HepG2 (cell line): ENCODE data around the gene PGAP3. TPM values are rescaled to one million over a fixed set of nuclear protein-coding genes. Genes with fewer than 3 reads are reported as not detected.

ENCODE experiments used
- HNF4G ChIP-seq, 2 experiments: sonication (generic) in 1 of 2; formaldehyde crosslinking in 1 of 2; IDR thresholded peaks; 2 replicates each; pipeline versions ENCODE4 v1.4.0 to v1.6.1; 2011 to 2020; ENCODE audit warnings: borderline replicate concordance in 2 of 2, low read depth in 2 of 2, mild to moderate bottlenecking in 2 of 2, low read length in 1 of 2, missing genetic modification reagents in 1 of 2, moderate library complexity in 1 of 2
- HNRNPK ChIP-seq: fragments of 200-400 bp; formaldehyde crosslinking; IDR thresholded peaks from 2 replicates; pipeline ENCODE4 v1.6.1; 2018; ENCODE audit warnings: low read length, low read depth, moderate library complexity, mild to moderate bottlenecking; ENCODE audit not compliant: poor library complexity, severe bottlenecking
- MIXL1 ChIP-seq: IDR thresholded peaks from 2 replicates; pipeline ENCODE4 v1.6.1; 2016
- PAF1 ChIP-seq: IDR thresholded peaks from 2 replicates; pipeline ENCODE4 v1.6.1; 2016; ENCODE audit warnings: missing genetic modification reagents, missing compliant biosample characterization
- RCOR2 ChIP-seq: IDR thresholded peaks from 2 replicates; pipeline ENCODE4 v1.6.1; 2016; ENCODE audit warnings: missing biosample characterization, missing genetic modification reagents
- SCMH1 ChIP-seq: sonication (generic); formaldehyde crosslinking; IDR thresholded peaks from 2 replicates; pipeline ENCODE4 v1.9.0; 2021; ENCODE audit warnings: missing genetic modification reagents, mild to moderate bottlenecking, borderline replicate concordance
- SMYD3 ChIP-seq: sonication (generic); formaldehyde crosslinking; IDR thresholded peaks from 2 replicates; pipeline ENCODE4 v1.8.1; 2023; ENCODE audit warnings: mild to moderate bottlenecking, missing genetic modification reagents
- SP140L ChIP-seq: sonication (generic); formaldehyde crosslinking; IDR thresholded peaks from 2 replicates; pipeline ENCODE4 v1.4.0; 2020; ENCODE audit warnings: missing genetic modification reagents, borderline replicate concordance
- TAF15 ChIP-seq: fragments of 200-400 bp; formaldehyde crosslinking; IDR thresholded peaks from one replicate; pipeline ENCODE4 v1.6.1; 2018; ENCODE audit warnings: mild to moderate bottlenecking, low read depth, low read length; ENCODE audit not compliant: poor library complexity, severe bottlenecking
- TCF12 ChIP-seq, 2 experiments: fragments of 450-650 bp in 1 of 2; sonication (generic) in 1 of 2; formaldehyde crosslinking in 1 of 2; IDR thresholded peaks; 2 replicates each; pipeline versions ENCODE4 v1.6.1 to v1.8.0; 2017 to 2022; ENCODE audit warnings: antibody characterized with exemption in 1 of 2, mild to moderate bottlenecking in 1 of 2, missing genetic modification reagents in 1 of 2, moderate library complexity in 1 of 2
- ZBTB42 ChIP-seq: sonication (generic); formaldehyde crosslinking; IDR thresholded peaks from 2 replicates; pipeline ENCODE4 v1.5.0; 2020; ENCODE audit warnings: mild to moderate bottlenecking, missing genetic modification reagents
- ZBTB8A ChIP-seq: sonication (generic); formaldehyde crosslinking; IDR thresholded peaks from 2 replicates; pipeline ENCODE4 v1.4.0; 2020; ENCODE audit warnings: mild to moderate bottlenecking, low read depth, missing genetic modification reagents, borderline replicate concordance
- ZNF550 ChIP-seq: sonication (generic); formaldehyde crosslinking; IDR thresholded peaks from 2 replicates; pipeline ENCODE4 v1.4.0; 2020; ENCODE audit warnings: mild to moderate bottlenecking, missing genetic modification reagents, borderline replicate concordance
- ZSCAN12 ChIP-seq: sonication (generic); formaldehyde crosslinking; IDR thresholded peaks from 2 replicates; pipeline ENCODE4 v1.9.0; 2021; ENCODE audit warnings: mild to moderate bottlenecking, missing genetic modification reagents
- polyA plus RNA-seq, 8 experiments: library from polyadenylated mRNA; depleted of rRNA in 3 of 8; stranded (reverse) in 7 of 8; unstranded in 1 of 8; fragments of >200 nt; fragmentation: Illumina TruSeq in 4 of 8; extraction: Trizol in 4 of 8; gene quantifications; 2 replicates each; pipeline versions ENCODE4 v1.2.1 to v1.2.3, GENCODE V29; 2011 to 2016; ENCODE audit warnings: low read depth in 4 of 8, missing spikeins in 1 of 8, mixed read lengths in 1 of 8; ENCODE audit not compliant: insufficient read depth in 1 of 8
- total RNA-seq, 5 experiments: library from RNA; depleted of rRNA; stranded (reverse); fragments of >200 nt; fragmentation: Illumina TruSeq; extraction: Trizol; gene quantifications; 2 replicates each; pipeline ENCODE4 v1.2.3, GENCODE V29; 2016; ENCODE audit warnings: low read depth in 1 of 5
- TF ChIP-seq, protein P1 (sequence below): sonication (generic); formaldehyde crosslinking; IDR thresholded peaks from 2 replicates; pipeline ENCODE4 v1.8.0; 2022; ENCODE audit warnings: missing genetic modification reagents, mild to moderate bottlenecking, moderate library complexity, borderline replicate concordance
- TF ChIP-seq, protein P2 (sequence below): sonication (generic); formaldehyde crosslinking; IDR thresholded peaks from 2 replicates; pipeline ENCODE4 v1.8.1; 2023; ENCODE audit warnings: mild to moderate bottlenecking, inconsistent platforms, moderate library complexity, missing genetic modification reagents, borderline replicate concordance
- TF ChIP-seq, protein P3 (sequence below): sonication (generic); formaldehyde crosslinking; IDR thresholded peaks from 2 replicates; pipeline ENCODE4 v1.5.1; 2020; ENCODE audit warnings: missing genetic modification reagents, mild to moderate bottlenecking, borderline replicate concordance
- TF ChIP-seq, protein P4 (sequence below): sonication (generic); formaldehyde crosslinking; IDR thresholded peaks from 2 replicates; pipeline ENCODE4 v1.4.0; 2020; ENCODE audit warnings: missing genetic modification reagents
- TF ChIP-seq, protein P5 (sequence below): sonication (generic); formaldehyde crosslinking; IDR thresholded peaks from 2 replicates; pipeline ENCODE4 v1.8.0; 2022; ENCODE audit warnings: mild to moderate bottlenecking, missing genetic modification reagents, borderline replicate concordance

The PGAP3 gene
- total and polyA plus RNA-seq, 2 of the 13 experiments (the other 11 are each of a cell fraction or from before 2014, with no cell fraction given), result 11.9 to 14.6 TPM

DNA sequence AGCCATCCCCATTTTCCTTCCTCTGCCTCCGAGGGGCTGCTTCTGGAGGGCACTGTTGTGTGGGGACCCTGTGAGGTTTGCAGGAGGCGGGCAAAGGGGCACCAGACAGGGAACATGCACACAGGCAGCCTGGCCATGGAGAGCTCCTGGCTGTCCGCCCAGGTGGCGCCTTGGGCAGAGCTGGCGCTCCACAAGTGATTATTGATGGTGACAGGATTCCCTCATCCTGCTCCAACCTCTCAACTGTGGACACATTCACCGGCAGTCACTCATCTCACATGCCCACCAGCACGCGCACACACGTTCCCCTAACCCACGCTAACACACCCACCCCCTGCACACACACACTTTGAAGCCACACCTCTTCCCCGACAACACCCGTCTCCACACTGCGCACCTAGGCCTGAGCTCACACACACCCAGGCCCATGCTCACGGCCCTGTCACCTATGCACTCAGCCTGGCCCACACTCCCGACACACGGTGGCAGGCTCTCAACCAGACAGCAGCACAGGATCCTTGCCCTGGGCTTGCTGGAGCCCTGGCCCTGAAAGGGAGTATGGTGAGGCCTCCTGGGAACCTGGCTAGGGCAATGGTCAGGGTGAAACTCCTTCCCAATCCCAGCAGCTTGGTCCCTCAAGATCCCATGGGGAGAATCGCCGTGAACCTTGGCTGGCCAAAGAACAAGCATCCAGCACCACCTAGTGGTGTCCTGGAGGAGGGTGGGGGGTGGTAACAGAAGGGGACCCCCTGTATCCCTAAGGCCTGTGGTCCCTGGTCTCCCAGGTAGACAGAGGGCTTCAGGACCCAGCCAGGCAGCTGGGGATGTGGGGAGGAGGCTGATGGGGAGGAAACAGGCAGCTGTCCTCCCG lies 16.0 kb downstream of the PGAP3 start (continued):
- TF ChIP-seq, protein P1, sequence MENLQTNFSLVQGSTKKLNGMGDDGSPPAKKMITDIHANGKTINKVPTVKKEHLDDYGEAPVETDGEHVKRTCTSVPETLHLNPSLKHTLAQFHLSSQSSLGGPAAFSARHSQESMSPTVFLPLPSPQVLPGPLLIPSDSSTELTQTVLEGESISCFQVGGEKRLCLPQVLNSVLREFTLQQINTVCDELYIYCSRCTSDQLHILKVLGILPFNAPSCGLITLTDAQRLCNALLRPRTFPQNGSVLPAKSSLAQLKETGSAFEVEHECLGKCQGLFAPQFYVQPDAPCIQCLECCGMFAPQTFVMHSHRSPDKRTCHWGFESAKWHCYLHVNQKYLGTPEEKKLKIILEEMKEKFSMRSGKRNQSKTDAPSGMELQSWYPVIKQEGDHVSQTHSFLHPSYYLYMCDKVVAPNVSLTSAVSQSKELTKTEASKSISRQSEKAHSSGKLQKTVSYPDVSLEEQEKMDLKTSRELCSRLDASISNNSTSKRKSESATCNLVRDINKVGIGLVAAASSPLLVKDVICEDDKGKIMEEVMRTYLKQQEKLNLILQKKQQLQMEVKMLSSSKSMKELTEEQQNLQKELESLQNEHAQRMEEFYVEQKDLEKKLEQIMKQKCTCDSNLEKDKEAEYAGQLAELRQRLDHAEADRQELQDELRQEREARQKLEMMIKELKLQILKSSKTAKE, result peak; percentile 60; the same call in 1 of the 2 replicates
- TF ChIP-seq, protein P2, sequence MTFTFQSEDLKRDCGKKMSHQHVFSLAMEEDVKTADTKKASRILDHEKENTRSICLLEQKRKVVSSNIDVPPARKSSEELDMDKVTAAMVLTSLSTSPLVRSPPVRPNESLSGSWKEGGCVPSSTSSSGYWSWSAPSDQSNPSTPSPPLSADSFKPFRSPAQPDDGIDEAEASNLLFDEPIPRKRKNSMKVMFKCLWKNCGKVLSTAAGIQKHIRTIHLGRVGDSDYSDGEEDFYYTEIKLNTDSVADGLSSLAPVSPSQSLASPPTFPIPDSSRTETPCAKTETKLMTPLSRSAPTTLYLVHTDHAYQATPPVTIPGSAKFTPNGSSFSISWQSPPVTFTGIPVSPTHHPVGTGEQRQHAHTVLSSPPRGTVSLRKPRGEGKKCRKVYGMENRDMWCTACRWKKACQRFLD, result 0 out of 2 replicates have a peak, but pooled peaks have one; percentile 80
- TF ChIP-seq HNF4G (IDR thresholded peaks at IDR 0.05; ENCODE audit: borderline replicate concordance, low read depth, low read length) (no peak), HNF4G (CRISPR knock-in tag; IDR thresholded peaks at IDR 0.05; ENCODE audit: borderline replicate concordance, low read depth) (peak; percentile 29; the same call in 1 of the 2 replicates), ZSCAN12 (CRISPR knock-in tag) (no peak), SP140L (CRISPR knock-in tag) (no peak), RCOR2 (CRISPR knock-in tag) (no peak), ZNF550 (CRISPR knock-in tag) (peak; percentile 68; the same call in 1 of the 2 replicates), SCMH1 (CRISPR knock-in tag) (no peak), TCF12 (IDR thresholded peaks at IDR 0.05) (no peak), TCF12 (CRISPR knock-in tag; IDR thresholded peaks at IDR 0.05) (no peak), ZBTB8A (CRISPR knock-in tag) (no peak), ZBTB42 (CRISPR knock-in tag) (no peak), TAF15 (peak; percentile 49), PAF1 (CRISPR knock-in tag) (no peak), MIXL1 (CRISPR knock-in tag) (no peak), SMYD3 (CRISPR knock-in tag) (no peak), HNRNPK (no peak)
- TF ChIP-seq, protein P3, sequence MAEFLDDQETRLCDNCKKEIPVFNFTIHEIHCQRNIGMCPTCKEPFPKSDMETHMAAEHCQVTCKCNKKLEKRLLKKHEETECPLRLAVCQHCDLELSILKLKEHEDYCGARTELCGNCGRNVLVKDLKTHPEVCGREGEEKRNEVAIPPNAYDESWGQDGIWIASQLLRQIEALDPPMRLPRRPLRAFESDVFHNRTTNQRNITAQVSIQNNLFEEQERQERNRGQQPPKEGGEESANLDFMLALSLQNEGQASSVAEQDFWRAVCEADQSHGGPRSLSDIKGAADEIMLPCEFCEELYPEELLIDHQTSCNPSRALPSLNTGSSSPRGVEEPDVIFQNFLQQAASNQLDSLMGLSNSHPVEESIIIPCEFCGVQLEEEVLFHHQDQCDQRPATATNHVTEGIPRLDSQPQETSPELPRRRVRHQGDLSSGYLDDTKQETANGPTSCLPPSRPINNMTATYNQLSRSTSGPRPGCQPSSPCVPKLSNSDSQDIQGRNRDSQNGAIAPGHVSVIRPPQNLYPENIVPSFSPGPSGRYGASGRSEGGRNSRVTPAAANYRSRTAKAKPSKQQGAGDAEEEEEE (CRISPR knock-in tag), result peak; percentile 91
- TF ChIP-seq, protein P4, sequence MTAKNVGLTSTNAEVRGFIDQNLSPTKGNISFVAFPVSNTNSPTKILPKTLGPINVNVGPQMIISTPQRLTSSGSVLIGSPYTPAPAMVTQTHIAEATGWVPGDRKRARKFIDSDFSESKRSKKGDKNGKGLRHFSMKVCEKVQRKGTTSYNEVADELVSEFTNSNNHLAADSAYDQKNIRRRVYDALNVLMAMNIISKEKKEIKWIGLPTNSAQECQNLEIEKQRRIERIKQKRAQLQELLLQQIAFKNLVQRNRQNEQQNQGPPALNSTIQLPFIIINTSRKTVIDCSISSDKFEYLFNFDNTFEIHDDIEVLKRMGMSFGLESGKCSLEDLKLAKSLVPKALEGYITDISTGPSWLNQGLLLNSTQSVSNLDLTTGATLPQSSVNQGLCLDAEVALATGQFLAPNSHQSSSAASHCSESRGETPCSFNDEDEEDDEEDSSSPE, result no peak; the same call in 1 of the 2 replicates
- TF ChIP-seq, protein P5, sequence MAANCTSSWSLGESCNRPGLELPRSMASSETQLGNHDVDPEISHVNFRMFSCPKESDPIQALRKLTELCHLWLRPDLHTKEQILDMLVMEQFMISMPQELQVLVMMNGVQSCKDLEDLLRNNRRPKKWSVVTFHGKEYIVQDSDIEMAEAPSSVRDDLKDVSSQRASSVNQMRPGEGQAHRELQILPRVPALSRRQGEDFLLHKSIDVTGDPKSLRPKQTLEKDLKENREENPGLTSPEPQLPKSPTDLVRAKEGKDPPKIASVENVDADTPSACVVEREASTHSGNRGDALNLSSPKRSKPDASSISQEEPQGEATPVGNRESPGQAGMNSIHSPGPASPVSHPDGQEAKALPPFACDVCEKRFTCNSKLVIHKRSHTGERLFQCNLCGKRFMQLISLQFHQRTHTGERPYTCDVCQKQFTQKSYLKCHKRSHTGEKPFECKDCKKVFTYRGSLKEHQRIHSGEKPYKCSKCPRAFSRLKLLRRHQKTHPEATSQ (CRISPR knock-in tag), result no peak
